ENCODE measurements around the gene GBP4.

GBP4 gene

DNA sequence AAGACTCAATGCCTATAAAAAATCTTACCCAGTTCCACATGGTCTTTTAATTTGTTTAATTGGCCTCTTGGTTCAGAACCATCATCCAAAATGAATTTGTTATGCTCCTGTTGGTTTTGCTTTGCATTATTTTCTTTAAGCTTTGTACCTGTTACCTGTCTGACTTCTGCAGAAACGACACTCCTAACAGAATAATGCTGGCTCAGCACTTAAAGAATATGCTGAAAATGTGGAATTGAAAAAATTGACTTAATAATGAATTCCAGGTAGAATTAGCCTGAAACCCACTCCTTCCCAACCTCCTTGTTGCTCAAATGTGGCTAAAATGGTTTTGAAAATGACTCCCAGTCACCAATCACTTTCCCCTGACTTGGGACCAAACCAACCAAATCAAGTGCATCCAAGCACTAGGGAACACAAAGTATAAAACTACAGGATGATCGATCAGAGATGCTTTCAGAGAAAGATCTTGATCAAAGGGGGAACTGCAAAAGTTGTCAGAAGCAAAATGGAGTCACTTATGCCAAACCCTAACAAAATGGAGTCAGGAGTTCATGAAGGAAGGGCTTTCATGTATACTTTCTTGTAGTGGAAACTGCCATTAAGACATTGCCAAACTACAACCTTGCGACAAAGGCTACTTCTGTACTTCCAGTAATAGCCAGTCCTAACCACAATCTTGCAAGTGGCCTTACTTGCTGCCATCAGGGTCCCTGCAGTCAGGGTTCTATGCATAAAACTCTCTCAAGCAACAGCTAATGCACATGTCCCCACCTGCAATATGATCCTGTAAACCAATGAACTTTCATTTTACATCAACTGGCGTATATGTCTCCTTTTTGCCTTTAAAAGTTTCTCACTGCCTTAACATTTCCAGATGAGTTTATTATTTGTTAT, 28.3 kb downstream of the GBP4 start:
- DNase-seq, result no peak

DNA sequence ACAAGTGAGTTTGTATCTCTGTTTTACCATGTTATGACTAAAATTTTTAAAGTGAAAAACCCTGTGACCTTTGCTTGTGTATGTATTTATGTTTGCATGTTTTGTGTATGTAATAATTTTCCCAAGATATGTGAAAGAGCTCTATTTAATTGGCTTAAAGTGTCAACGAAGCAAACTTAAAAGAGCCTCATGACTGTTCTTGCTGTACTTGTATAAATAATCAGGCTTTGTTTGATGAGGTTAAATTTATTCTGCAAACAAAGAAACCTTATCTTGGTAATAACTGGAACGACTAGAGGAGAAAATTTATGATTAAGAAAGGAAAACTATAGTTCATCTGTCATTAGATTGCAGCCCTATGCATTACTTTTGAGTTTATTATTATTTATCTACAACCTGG, 29.6 kb downstream of the GBP4 start:
- DNase-seq, result no peak

DNA sequence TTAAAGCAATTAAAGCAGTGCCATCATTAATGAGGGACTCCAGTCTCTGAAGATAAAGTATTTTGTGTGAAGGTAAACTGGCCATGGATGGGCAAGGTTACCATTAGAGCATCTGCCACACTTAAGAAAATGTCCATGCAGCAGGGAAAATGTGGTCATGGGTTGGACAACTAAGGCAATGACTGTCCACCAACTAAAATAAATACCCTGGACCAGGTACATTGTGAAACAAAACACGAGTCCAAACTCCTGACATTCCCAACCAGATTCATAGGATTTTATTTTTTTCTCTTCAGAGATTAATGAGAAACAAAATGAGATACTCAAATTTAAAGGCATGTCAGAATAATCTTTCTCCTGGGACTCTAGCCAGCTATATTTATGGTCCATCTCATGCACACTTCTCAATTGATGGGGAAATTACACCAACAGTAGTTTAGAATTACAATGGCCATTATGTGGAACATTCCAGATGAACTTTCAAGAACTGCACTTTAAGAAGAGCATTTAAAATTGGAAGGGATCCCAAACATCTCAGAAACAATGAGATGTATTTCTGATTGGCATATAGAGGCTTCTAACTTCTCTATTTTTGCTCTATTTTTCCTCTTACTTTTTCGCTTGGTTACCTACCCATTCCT, 31.0 kb downstream of the GBP4 start:
- no peak for DNase-seq

DNA sequence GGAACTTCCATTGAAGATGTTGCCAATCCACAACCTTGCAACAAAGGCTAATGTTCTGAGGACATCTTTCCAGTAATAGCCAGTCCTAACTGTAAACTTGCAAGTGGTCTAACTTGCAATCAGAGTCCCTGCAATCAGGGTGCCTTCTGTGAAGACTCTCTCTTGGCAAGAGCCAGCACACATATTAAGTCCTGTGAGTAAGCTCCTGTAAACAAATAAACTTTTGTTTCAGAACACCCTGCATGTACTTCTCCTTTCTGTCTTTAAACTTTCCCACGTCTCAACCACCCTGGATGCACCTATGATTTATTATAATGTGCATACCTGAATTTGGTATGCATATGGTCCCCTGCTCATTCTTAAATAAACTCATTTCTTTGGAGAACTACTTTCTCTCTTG, 32.0 kb downstream of the GBP4 start:
- DNase-seq, result no peak

DNA sequence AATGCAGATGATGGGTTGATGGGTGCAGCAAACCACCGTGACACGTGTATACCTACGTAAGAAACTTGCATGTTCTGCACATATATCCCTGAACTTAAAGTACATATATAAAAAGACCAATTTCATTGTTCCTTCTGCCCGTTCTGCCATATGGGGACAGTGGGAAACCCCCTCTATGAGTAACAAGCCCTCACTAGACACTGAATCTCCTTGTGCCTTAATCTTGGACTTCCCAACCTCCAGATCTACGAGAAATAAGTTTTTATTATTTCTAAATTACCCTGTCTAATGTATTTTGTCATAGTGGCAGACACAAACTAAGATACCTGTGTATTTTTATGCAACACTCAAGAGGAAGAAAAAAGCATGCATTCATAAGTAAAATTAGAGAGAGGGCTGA, 32.9 kb downstream of the GBP4 start:
- no peak for DNase-seq

DNA sequence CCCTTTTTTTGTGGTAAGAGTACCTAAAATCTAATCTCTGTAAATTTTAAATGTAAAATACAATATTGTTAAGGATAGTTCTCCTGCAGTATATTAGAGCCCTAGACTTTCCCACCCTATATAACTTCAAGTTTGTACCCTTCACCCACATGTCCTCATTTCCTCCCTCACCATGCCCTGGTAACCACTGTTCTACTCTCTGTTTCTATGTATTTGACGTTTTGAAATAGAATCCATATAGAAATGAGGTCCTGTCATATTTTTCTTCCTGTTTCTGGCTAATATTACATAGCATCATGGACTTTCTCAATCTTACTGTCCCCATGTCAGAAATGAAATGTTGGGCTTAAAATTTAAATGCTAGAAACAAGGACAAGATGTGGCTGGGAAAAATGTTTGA, 47.7 kb downstream of the GBP4 start:
- DNase-seq, result no peak

DNA sequence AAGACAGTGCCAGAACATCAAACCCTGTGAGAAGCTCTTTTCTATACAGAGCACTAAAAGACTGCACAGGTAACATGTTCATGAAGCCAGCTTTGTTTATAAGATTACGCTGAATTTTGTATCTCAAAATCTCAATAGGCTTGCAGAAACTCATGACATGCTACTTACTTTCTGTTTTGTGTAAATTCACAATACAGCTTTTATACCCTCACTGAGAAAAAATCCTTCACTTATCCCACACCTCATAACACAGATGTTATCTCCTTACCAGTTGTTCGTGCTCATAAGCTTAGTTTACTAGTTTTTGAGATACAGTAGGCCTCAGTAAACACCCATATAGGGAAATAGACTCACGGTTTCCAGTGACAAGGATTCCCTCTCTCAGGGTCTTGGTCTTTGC, 48.8 kb downstream of the GBP4 start:
- DNase-seq, result no peak

DNA sequence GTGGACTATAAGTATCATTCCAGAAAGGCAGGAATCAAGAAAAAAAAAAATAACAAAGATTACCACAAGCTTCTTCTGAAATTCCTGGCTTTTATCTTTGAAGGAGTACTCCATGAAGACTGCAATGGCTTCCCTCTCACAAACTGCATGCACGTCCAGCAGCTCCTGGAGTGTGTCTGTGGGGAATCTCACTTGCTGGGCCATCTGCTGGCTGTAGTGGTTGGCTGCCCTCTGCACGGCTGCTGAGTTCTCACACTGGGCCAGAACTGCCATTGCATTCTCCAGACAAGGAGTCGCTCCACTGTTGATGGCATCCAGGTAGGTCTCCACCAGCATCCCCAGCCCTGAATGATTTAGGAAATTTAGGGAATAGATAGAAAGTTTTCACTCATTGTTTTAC, 49.5 kb downstream of the GBP4 start:
- no peak for DNase-seq

DNA sequence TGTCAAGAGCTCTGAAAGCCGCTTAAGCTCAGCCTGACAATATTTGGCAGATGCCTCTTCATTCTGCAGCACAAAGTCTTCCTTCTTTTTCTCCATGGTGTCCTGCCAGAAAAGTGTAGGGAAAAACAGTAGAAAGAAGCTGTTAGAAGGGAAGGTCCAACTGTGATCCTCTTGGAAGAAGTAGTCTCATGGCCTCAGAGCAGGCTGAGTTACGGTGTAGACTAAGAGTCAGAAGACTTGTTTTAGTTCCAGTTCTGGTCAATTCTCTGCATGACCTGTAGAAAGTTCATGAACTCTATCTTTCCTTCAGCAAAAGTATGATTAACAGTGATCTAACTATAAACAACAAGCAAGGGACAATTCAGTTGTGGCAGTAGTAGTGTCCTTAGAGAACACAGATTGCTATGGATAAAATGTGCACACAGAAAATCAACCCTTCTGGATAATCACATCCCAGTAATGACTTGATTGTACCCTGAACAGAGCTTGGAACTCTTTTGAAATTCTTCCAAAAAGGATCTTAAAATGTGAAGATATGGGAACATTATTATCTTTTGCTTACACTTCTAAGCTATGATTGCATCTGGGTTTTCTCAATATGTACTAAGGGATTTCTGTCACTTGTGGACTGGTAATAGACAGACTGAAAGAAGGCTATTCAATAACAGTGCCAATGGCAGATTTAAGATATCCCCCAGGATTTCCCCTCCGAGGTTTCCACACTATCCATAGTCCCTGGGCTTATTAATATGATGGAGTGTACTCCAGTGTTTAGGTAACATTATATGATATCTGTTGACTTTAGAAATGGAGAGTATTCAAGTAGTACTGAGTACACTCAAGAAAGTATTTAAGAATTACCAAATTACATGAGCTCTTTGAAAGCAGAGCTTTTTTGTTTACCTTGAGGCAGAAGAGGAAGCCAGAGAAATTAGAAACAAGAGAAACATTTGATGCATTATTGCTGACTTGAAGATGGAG, 50.8 kb downstream of the GBP4 start:
- no peak for DNase-seq

DNA sequence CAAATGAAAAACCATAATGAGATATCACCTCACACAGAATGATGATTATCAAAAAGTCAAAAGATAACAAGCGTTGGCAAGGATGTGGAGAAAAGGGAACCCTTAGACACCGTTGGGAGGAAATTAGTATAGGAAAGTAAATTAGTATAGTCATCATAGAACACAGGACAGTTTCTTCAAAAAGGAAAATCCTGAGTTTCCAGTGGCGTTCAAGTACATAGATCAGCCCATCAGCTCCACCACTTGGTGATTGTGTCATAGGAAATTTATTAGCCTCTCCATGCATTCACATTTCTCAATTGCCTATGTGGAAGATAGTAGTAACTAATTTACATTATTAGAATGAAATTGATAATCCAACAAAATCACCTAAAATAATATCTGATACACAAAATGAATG, 52.0 kb downstream of the GBP4 start:
- no peak for DNase-seq

DNA sequence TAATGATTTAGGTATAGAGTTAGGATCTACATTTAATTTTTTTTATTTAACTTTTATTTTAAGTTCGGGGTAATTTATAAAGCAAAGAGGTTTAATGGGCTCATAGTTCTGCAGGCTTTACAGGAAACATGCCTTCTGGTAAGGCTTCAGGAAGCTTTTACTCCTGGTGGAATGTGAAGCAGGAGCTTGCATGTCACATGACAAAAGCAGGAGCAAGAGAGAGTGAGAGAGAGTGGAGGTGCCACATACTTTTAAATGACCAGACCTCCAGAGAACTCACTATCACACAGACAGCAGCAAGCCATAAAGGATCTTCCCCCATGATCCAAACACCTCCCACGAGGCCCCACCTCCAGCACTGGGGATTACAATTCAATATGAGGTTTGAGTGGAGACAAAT, 55.3 kb downstream of the GBP4 start:
- DNase-seq, result no peak

DNA sequence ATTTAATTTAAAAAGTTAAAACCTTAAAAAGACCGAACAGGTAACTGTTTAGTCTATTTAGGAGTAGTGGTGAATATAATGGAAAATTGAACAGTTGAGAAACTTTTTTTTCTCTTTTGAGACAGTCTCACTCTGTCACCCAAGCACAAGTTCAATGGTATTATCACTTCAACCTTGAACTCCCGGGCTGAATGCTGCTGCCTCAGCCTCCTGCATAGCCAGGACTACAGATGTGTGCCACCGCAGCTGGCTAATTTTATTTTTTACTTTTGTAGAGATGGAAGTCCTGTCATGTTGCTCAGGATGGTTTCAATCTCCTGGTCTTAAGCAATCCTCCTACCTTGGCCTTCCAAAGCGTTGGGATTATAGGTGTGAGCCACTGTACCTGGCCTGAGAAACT, 56.6 kb downstream of the GBP4 start:
- DNase-seq, result no peak

DNA sequence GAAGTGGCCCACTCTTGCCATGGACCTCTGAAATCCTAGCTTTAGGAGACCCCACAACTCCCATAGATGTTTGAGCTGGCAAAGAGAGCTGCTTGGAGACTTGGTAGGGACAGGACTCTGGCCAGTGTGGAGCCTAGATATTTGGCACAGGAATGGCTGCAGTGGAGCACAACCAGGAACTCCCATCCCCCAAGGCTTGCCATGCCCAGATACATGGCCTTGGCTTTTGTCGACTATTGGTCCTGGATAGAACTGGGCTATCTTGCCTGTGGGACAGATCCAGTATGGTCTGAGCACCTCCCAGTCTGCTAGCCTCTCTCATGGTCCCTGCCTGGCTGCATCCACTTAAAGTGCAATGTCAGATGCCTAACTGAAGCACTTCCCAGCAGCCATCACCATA, 65.0 kb downstream of the GBP4 start:
- DNase-seq, result no peak

Measured in NCI-H1092 (cell line).